ENCODE measurements around the gene CST3. TPM values are rescaled to one million over a fixed set of nuclear protein-coding genes. Genes with fewer than 3 reads are reported as not detected.
"Not testable (repeated sequence)": the region's sequence is repeated elsewhere in the genome, so short reads cannot be mapped to it uniquely, and the experiment has no call there.

CST3 gene
- total RNA-seq, 1 donor from 2014 or later: 632 TPM

GRCh38 chr20:23628402-23629016, 9.2 kb downstream of the CST3 start:
- DNase-seq (ENCODE audit: low read depth): no peak

- peak; percentile 57 for DNase-seq (ENCODE audit: low read depth)
These were observed 10.3 kb downstream of the CST3 start for GRCh38 chr20:23627501-23627900.

- DNase-seq (ENCODE audit: low read depth): peak; percentile 86
These were observed 11.6 kb downstream of the CST3 start for GRCh38 chr20:23626040-23626620.

GRCh38 chr20:23625236-23625964, 12.4 kb downstream of the CST3 start:
- DNase-seq (ENCODE audit: low read depth): peak; percentile 25

GRCh38 chr20:23624324-23624691, 13.4 kb downstream of the CST3 start:
- DNase-seq (ENCODE audit: low read depth): no peak

- peak; percentile 35 for DNase-seq (ENCODE audit: low read depth)
These were observed 14.0 kb downstream of the CST3 start for GRCh38 chr20:23623666-23624323.

GRCh38 chr20:23622839-23623343, 14.9 kb downstream of the CST3 start:
- DNase-seq (ENCODE audit: low read depth): peak; percentile 96

GRCh38 chr20:23622401-23622800, 15.4 kb downstream of the CST3 start:
- DNase-seq (ENCODE audit: low read depth): not testable (repeated sequence)

- DNase-seq (ENCODE audit: low read depth): not testable (repeated sequence)
These were observed 16.9 kb downstream of the CST3 start for GRCh38 chr20:23620670-23621386.

GRCh38 chr20:23614163-23614562, 23.6 kb downstream of the CST3 start:
- DNase-seq (ENCODE audit: low read depth): no peak

- no peak for DNase-seq (ENCODE audit: low read depth)
These were observed 24.1 kb downstream of the CST3 start for GRCh38 chr20:23613676-23614075.

- DNase-seq (ENCODE audit: low read depth): no peak
These were observed 25.4 kb downstream of the CST3 start for GRCh38 chr20:23612396-23612795.

GRCh38 chr20:23609486-23610109, 28.2 kb downstream of the CST3 start:
- no peak for DNase-seq (ENCODE audit: low read depth)

GRCh38 chr20:23608251-23608846, 29.4 kb downstream of the CST3 start:
- DNase-seq (ENCODE audit: low read depth): no peak

- no peak for DNase-seq (ENCODE audit: low read depth)
These were observed 30.1 kb downstream of the CST3 start for GRCh38 chr20:23607497-23608245.

- peak; percentile 69 for DNase-seq (ENCODE audit: low read depth)
These were observed 31.1 kb downstream of the CST3 start for GRCh38 chr20:23606652-23607049.

- DNase-seq (ENCODE audit: low read depth): no peak
These were observed 31.7 kb downstream of the CST3 start, which contains the start of gene CST9 for GRCh38 chr20:23605867-23606651. Gene CST9, minus strand, starts transcription at chr20:23605917. Its CDS starts 53 bp downstream, at chr20:23605864.

GRCh38 chr20:23604306-23604705, 33.4 kb downstream of the CST3 start:
- DNase-seq (ENCODE audit: low read depth): no peak

GRCh38 chr20:23603321-23603720, 34.4 kb downstream of the CST3 start:
- DNase-seq (ENCODE audit: low read depth): no peak

Measured in renal cortical epithelial cell (primary cell).